Esophagus (tissue), 2 donors: ENCODE results near the gene RDH13. TPM values are rescaled to one million over a fixed set of nuclear protein-coding genes. Genes with fewer than 3 reads are reported as not detected.

ENCODE experiments used
- H3K27ac ChIP-seq, 2 donors: one replicate each; pipeline ENCODE4 v1.5.1; 2013; ENCODE audit warnings: low read depth in 2 of 2, mild to moderate bottlenecking in 2 of 2, inconsistent platforms in 1 of 2, low read length in 1 of 2, moderate library complexity in 1 of 2
- H3K27me3 ChIP-seq, 2 donors: one replicate each; pipeline ENCODE4 v1.6.1; 2013; ENCODE audit warnings: low read length in 2 of 2, control low read depth in 1 of 2, mild to moderate bottlenecking in 1 of 2; ENCODE audit not compliant: insufficient read depth in 2 of 2, control insufficient read depth in 1 of 2
- H3K36me3 ChIP-seq, 2 donors: one replicate each; pipeline ENCODE4 v1.6.1; 2013; ENCODE audit warnings: low read length in 1 of 2; ENCODE audit not compliant: control insufficient read depth in 2 of 2, insufficient read depth in 2 of 2
- H3K4me1 ChIP-seq, 2 donors: one replicate each; pipeline ENCODE4 v1.6.1; 2013; ENCODE audit warnings: low read length in 1 of 2; ENCODE audit not compliant: control insufficient read depth in 2 of 2, insufficient read depth in 2 of 2
- H3K4me3 ChIP-seq, 2 donors: one replicate each; pipeline ENCODE4 v1.5.1; 2013; ENCODE audit warnings: low read length in 2 of 2, mild to moderate bottlenecking in 2 of 2, low read depth in 1 of 2, moderate library complexity in 1 of 2
- H3K9me3 ChIP-seq, 2 donors: one replicate each; pipeline ENCODE4 v1.6.1; 2013; ENCODE audit warnings: mild to moderate bottlenecking in 2 of 2, low read depth in 1 of 2, low read length in 1 of 2, moderate library complexity in 1 of 2; ENCODE audit not compliant: control insufficient read depth in 2 of 2, insufficient read depth in 1 of 2
- WGBS, 2 donors: extraction: QIAGEN DNeasy Blood & Tissue Kit; methylation state at CpG; one replicate each; pipeline ENCODE4 v1.1.7; 2013; 5-methylcytosine and 5-hydroxymethylcytosine counted together
- polyA plus RNA-seq, 2 donors: library from polyadenylated mRNA; stranded (reverse); fragments of 200-250 nt; gene quantifications; one replicate each; pipeline ENCODE4 v1.2.3, GENCODE V29; 2013
- donor health status: healthy with polysubstance abuse.
- donor health status: Bipolar disorder and iron deficiency.

Gene RDH13
- polyA plus RNA-seq, 2 donors: 32.5 to 60.6 TPM

DNA sequence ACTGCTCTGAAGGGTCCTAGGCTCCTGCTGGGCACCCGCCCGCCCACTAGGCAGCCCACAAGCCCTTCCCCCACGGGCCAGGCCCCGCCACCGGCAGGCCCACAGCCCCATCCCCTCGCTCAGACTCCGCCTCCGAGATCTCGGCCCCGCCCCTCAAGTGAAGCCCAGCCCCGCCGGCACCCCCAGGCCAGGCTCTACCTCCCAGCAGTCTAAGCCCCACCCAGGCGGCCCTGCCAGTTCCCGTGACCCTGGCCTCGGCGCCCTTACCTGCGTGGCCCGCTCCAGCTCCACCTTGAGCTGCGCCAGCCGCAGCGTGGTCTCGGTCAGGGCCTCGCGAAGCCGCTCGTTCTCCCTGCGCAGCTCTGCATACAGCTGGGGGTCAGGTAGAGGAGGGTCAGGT, 29.0 kb upstream of the RDH13 start:
- WGBS, 2 donors: 84 to 88% methylated on average over 26 to 27 of the region's 27 CpGs
- Histone ChIP-seq H3K4me3 (no peak overlapping the region), H3K36me3 (peaks cover 10 to 37% of the 10 kb centered on the region in 2 donors), H3K4me1 (peaks cover 0 to 13% of the 10 kb centered on the region in 2 donors), H3K27ac (no peak overlapping the region), H3K27me3 (no peaks in the 10 kb centered on the region), H3K9me3 (no peaks in the 10 kb centered on the region)

GRCh38 chr19:55091126-55091910, 28.4 kb upstream of the RDH13 start:
- H3K36me3 ChIP-seq: peaks cover 10 to 36% of the 10 kb centered on the region in 2 donors
- no peaks in the 10 kb centered on the region for H3K9me3 ChIP-seq
- no peak overlapping the region for H3K27ac ChIP-seq
- peaks cover 0 to 13% of the 10 kb centered on the region in 2 donors for H3K4me1 ChIP-seq
- H3K4me3 ChIP-seq: no peak overlapping the region
- no peaks in the 10 kb centered on the region for H3K27me3 ChIP-seq
- WGBS, 2 donors: 82 to 85% methylated on average over 32 of the region's 32 CpGs

DNA sequence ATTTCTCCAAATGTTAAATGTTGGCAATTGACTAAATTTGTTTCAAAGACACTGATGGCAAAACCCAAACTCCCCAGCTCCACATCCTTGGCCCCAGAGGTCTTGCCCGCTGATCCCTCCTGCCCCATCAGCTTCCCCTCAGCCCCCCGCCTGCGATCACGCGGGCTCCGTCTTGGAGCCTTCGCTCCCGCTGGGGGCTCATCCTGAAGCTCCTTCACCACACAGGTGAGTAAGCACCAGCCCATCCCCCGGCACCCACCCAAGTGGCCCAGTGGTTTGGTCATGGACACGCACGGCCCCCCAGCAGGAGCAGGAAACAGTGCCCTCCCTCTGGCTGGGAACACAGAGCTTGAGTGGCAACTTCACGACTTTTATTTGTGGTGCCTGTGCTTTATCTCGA, 27.6 kb upstream of the RDH13 start:
- H3K27me3 ChIP-seq: no peaks in the 10 kb centered on the region
- WGBS, 2 donors: 90 to 96% methylated on average over 13 of the region's 13 CpGs
- peaks cover 10 to 32% of the 10 kb centered on the region in 2 donors for H3K36me3 ChIP-seq
- peaks cover 0 to 13% of the 10 kb centered on the region in 2 donors for H3K4me1 ChIP-seq
- no peak overlapping the region for H3K27ac ChIP-seq
- no peak overlapping the region for H3K4me3 ChIP-seq
- no peaks in the 10 kb centered on the region for H3K9me3 ChIP-seq

- H3K36me3 ChIP-seq: peaks cover 7 to 22% of the 10 kb centered on the region in 2 donors
- no peaks in the 10 kb centered on the region for H3K9me3 ChIP-seq
- H3K4me3 ChIP-seq: no peak overlapping the region
- H3K27ac ChIP-seq: peak overlapping the region in 1 of 2 donors; percentile 26
- WGBS, 2 donors: 87 to 92% methylated on average over 3 of the region's 3 CpGs
- no peaks in the 10 kb centered on the region for H3K27me3 ChIP-seq
- peaks cover 0 to 13% of the 10 kb centered on the region in 2 donors for H3K4me1 ChIP-seq
Measured at GRCh38 chr19:55089342-55089944, 26.5 kb upstream of the RDH13 start.

GRCh38 chr19:55088543-55089341, 25.8 kb upstream of the RDH13 start:
- peaks cover 0 to 13% of the 10 kb centered on the region in 2 donors for H3K4me1 ChIP-seq
- H3K36me3 ChIP-seq: peaks cover 4 to 21% of the 10 kb centered on the region in 2 donors
- no peaks in the 10 kb centered on the region for H3K27me3 ChIP-seq
- H3K27ac ChIP-seq: peak overlapping the region in 1 of 2 donors; percentile 21
- WGBS, 2 donors: 45 to 48% methylated on average over 17 to 18 of the region's 18 CpGs
- H3K9me3 ChIP-seq: no peaks in the 10 kb centered on the region
- H3K4me3 ChIP-seq: no peak overlapping the region

GRCh38 chr19:55088021-55088451, 25.1 kb upstream of the RDH13 start:
- Histone ChIP-seq H3K27me3 (no peaks in the 10 kb centered on the region), H3K36me3 (peaks cover 4 to 21% of the 10 kb centered on the region in 2 donors), H3K9me3 (no peaks in the 10 kb centered on the region), H3K4me1 (peaks cover 0 to 13% of the 10 kb centered on the region in 2 donors), H3K4me3 (no peak overlapping the region), H3K27ac (peak overlapping the region in 1 of 2 donors; percentile 18)
- 41 to 61% methylated on average over 12 of the region's 12 CpGs for WGBS, 2 donors

DNA sequence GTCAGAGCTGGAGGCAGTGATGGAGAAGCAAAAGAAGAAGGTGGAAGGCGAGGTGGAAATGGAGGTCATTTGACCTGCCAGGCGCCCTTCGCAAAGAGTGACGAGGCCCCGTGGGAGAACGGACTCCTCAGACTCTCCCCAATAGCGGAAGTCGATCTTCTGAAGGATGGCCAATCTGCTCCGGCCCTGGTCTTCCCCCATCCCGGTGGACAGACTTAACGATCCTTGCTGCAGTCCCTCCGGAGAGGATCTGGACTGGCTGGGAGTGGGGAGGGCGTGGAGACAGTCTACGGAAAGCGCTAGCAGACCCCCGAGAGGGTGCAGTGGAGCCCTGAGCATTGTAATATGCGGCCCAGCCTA, 24.6 kb upstream of the RDH13 start:
- no peaks in the 10 kb centered on the region for H3K27me3 ChIP-seq
- peak overlapping the region; percentile 13 to 18 for H3K27ac ChIP-seq
- peaks cover 4 to 17% of the 10 kb centered on the region in 2 donors for H3K36me3 ChIP-seq
- peak overlapping the region; percentile 32 to 45 for H3K4me3 ChIP-seq
- 19 to 35% methylated on average over 17 of the region's 17 CpGs for WGBS, 2 donors
- H3K4me1 ChIP-seq: peaks cover 0 to 13% of the 10 kb centered on the region in 2 donors
- peaks cover 0 to under 1% of the 10 kb centered on the region in 2 donors for H3K9me3 ChIP-seq

GRCh38 chr19:55086730-55087541, 24.0 kb upstream of the RDH13 start:
- peaks cover 4 to 12% of the 10 kb centered on the region in 2 donors for H3K36me3 ChIP-seq
- no peaks in the 10 kb centered on the region for H3K27me3 ChIP-seq
- peak overlapping the region; percentile 32 to 45 for H3K4me3 ChIP-seq
- H3K27ac ChIP-seq: peak overlapping the region; percentile 13 to 18
- WGBS, 2 donors: 2 to 3% methylated on average over 74 of the region's 74 CpGs
- H3K9me3 ChIP-seq: peaks cover 0 to 6% of the 10 kb centered on the region in 2 donors
- H3K4me1 ChIP-seq: peaks cover 0 to 18% of the 10 kb centered on the region in 2 donors
